H1 (cell line): Measurements from ENCODE around the gene CXCL5. TPM values are rescaled to one million over a fixed set of nuclear protein-coding genes. Genes with fewer than 3 reads are reported as not detected.

Source experiments
- CTCF ChIA-PET: fragments of 300-600 bp; sonication (Branson Sonifier 250); formaldehyde crosslinking; loops from one replicate; lab custom pipeline; 2021; ENCODE audit not compliant: partially characterized antibody; lab: Charles Lee
- POLR2A ChIA-PET: fragments of 300-600 bp; sonication (Branson Sonifier 250); formaldehyde crosslinking; loops from one replicate; lab custom pipeline; 2021; ENCODE audit warnings: inconsistent platforms; ENCODE audit not compliant: partially characterized antibody; lab: Charles Lee
- DNase-seq, 2 experiments: peaks; one replicate each; pipeline versions ENCODE4 v3.0.0 to v3.0.0-alpha.2; 2010 to 2022; ENCODE audit warnings: low spot score in 2 of 2, low read depth in 1 of 2, mixed read lengths in 1 of 2
- FAIRE-seq: peaks from 2 replicates; lab custom pipeline; 2011; peaks lifted over from hg19 to GRCh38; lab: Jason Lieb, UNC
- H2AFZ ChIP-seq: 2 replicates; pipeline ENCODE4 v1.8.1; 2012; ENCODE audit warnings: low read length, inconsistent platforms
- H2AK5ac ChIP-seq: 2 replicates; pipeline ENCODE4 v1.6.1; 2013; ENCODE audit warnings: low read depth, low read length
- H2BK120ac ChIP-seq: replicated peaks from 2 replicates; pipeline ENCODE3; 2013; ENCODE audit warnings: low read depth, low read length, inconsistent platforms
- H2BK12ac ChIP-seq: 2 replicates; pipeline ENCODE4 v1.6.1; 2013; ENCODE audit warnings: low read depth, low read length
- H2BK15ac ChIP-seq: 2 replicates; pipeline ENCODE4 v1.6.1; 2013; ENCODE audit warnings: low read length
- H2BK20ac ChIP-seq: 2 replicates; pipeline ENCODE4 v1.6.1; 2013; ENCODE audit warnings: low read length
- H2BK5ac ChIP-seq: 2 replicates; pipeline ENCODE4 v1.6.1; 2013; ENCODE audit warnings: low read depth, low read length
- H3K14ac ChIP-seq: 2 replicates; pipeline ENCODE4 v1.6.1; 2013; ENCODE audit warnings: inconsistent platforms; ENCODE audit not compliant: insufficient read length
- H3K18ac ChIP-seq: 2 replicates; pipeline ENCODE4 v1.6.1; 2013; ENCODE audit warnings: low read length; ENCODE audit errors: extremely low read depth
- H3K23ac ChIP-seq: 2 replicates; pipeline ENCODE4 v1.6.1; 2013; ENCODE audit warnings: inconsistent platforms; ENCODE audit not compliant: insufficient read length
- H3K23me2 ChIP-seq: 2 replicates; pipeline ENCODE4 v1.6.1; 2013; ENCODE audit warnings: low read depth, low read length
- H3K27ac ChIP-seq: 2 replicates; pipeline ENCODE4 v1.6.1; 2011; ENCODE audit warnings: low read depth, low read length, inconsistent platforms
- H3K27me3 ChIP-seq, 4 experiments: replicated peaks in 1 of 4; 1 replicate in 1 of 4; 2 replicates in 3 of 4; pipeline versions ENCODE4 v1.6.1 to v1.8.1; 2011 to 2013; ENCODE audit warnings: low read length in 3 of 4, mild to moderate bottlenecking in 3 of 4, inconsistent platforms in 2 of 4, mixed read lengths in 2 of 4, moderate library complexity in 1 of 4; ENCODE audit not compliant: control insufficient read depth in 3 of 4, insufficient read depth in 3 of 4; ENCODE audit errors: extremely low read depth in 1 of 4
- H3K36me3 ChIP-seq, 4 experiments: 2 replicates each; pipeline versions ENCODE4 v1.6.1 to v1.8.1; 2011 to 2013; ENCODE audit warnings: mild to moderate bottlenecking in 4 of 4, low read length in 3 of 4, moderate library complexity in 2 of 4, control low read depth in 1 of 4, inconsistent platforms in 1 of 4; ENCODE audit not compliant: insufficient read depth in 4 of 4, control insufficient read depth in 2 of 4
- H3K4ac ChIP-seq: replicated peaks from 2 replicates; pipeline ENCODE3; 2013; ENCODE audit warnings: low read length, low read depth, mixed read lengths, inconsistent platforms; ENCODE audit not compliant: insufficient read length
- H3K4me1 ChIP-seq, 4 experiments: replicated peaks in 1 of 4; 1 replicate in 1 of 4; 2 replicates in 3 of 4; pipeline versions ENCODE4 v1.6.1 to v1.8.1; 2011 to 2013; ENCODE audit warnings: low read length in 3 of 4, inconsistent platforms in 2 of 4, mixed read lengths in 1 of 4; ENCODE audit not compliant: insufficient read depth in 4 of 4, control insufficient read depth in 3 of 4
- H3K4me2 ChIP-seq, 2 experiments: 2 replicates each; pipeline versions ENCODE4 v1.6.1 to v1.8.1; 2011 to 2013; ENCODE audit warnings: low read depth in 2 of 2, low read length in 2 of 2, control low read depth in 1 of 2, inconsistent platforms in 1 of 2, mild to moderate bottlenecking in 1 of 2; ENCODE audit not compliant: insufficient read depth in 1 of 2
- H3K4me3 ChIP-seq, 4 experiments: fragments of 200-600, 300-600 bp in 1 of 4; sonication (generic), shearing (Covaris generic), sonication (Bioruptor Twin) in 1 of 4; 2 replicates each; pipeline versions ENCODE4 v1.5.1 to v1.8.1; 2011 to 2016; ENCODE audit warnings: low read length in 4 of 4, low read depth in 3 of 4, control low read depth in 2 of 4, inconsistent platforms in 2 of 4, mild to moderate bottlenecking in 2 of 4, mixed read lengths in 1 of 4, moderate library complexity in 1 of 4; ENCODE audit not compliant: insufficient read depth in 2 of 4; ENCODE audit errors: extremely low read depth in 1 of 4
- H3K56ac ChIP-seq: replicated peaks from 2 replicates; pipeline ENCODE3; 2013; ENCODE audit warnings: low read depth, mild to moderate bottlenecking, mixed read lengths, low read length, inconsistent platforms; ENCODE audit not compliant: insufficient read length
- H3K79me1 ChIP-seq: 2 replicates; pipeline ENCODE4 v1.6.1; 2013; ENCODE audit warnings: low read depth, low read length, control low read depth
- H3K79me2 ChIP-seq, 2 experiments: 2 replicates each; pipeline versions ENCODE4 v1.6.1 to v1.8.1; 2012 to 2013; ENCODE audit warnings: low read length in 2 of 2, mild to moderate bottlenecking in 2 of 2, inconsistent platforms in 1 of 2; ENCODE audit not compliant: insufficient read depth in 2 of 2, control insufficient read depth in 1 of 2
- H3K9ac ChIP-seq, 4 experiments: replicated peaks in 1 of 4; 1 replicate in 1 of 4; 2 replicates in 3 of 4; pipeline versions ENCODE4 v1.6.1 to v1.8.1; 2011 to 2013; ENCODE audit warnings: low read depth in 3 of 4, low read length in 3 of 4, control low read depth in 2 of 4, mild to moderate bottlenecking in 2 of 4, moderate library complexity in 2 of 4, inconsistent platforms in 1 of 4; ENCODE audit errors: extremely low read depth in 1 of 4
- H3K9me3 ChIP-seq, 2 experiments: 2 replicates each; pipeline versions ENCODE4 v1.6.1 to v1.8.1; 2012 to 2013; ENCODE audit warnings: mild to moderate bottlenecking in 2 of 2, moderate library complexity in 2 of 2, control low read depth in 1 of 2, inconsistent platforms in 1 of 2, low read depth in 1 of 2, low read length in 1 of 2, mixed read lengths in 1 of 2; ENCODE audit not compliant: insufficient read depth in 2 of 2
- H4K20me1 ChIP-seq, 2 experiments: replicated peaks in 1 of 2; 2 replicates each; pipeline versions ENCODE3 to v1.8.1; 2011 to 2013; ENCODE audit warnings: inconsistent platforms in 2 of 2, low read length in 2 of 2, mild to moderate bottlenecking in 1 of 2; ENCODE audit not compliant: insufficient read depth in 2 of 2, control insufficient read depth in 1 of 2
- H4K5ac ChIP-seq: 2 replicates; pipeline ENCODE4 v1.6.1; 2013; ENCODE audit warnings: low read length, low read depth, mixed read lengths, inconsistent platforms; ENCODE audit not compliant: insufficient read length
- H4K8ac ChIP-seq: 2 replicates; pipeline ENCODE4 v1.8.0; 2013; ENCODE audit warnings: mild to moderate bottlenecking, moderate library complexity, low read length, inconsistent platforms; ENCODE audit not compliant: insufficient read depth; ENCODE audit errors: extremely low read depth
- H4K91ac ChIP-seq: replicated peaks from 2 replicates; pipeline ENCODE3; 2013; ENCODE audit warnings: low read length, mixed read lengths, inconsistent platforms; ENCODE audit not compliant: insufficient read length
- ASH2L ChIP-seq: fragments of 200-600, 300-600 bp; sonication (generic); IDR thresholded peaks from one replicate; pipeline ENCODE4 v1.7.1; 2017; ENCODE audit warnings: low read length
- BACH1 ChIP-seq: IDR thresholded peaks from 2 replicates; pipeline ENCODE4 v1.6.1; 2012; ENCODE audit warnings: low read length, improper control_type of control experiment
- CBX5 ChIP-seq: fragments of 300-800, 300-1000 bp; sonication (generic); IDR thresholded peaks from 2 replicates; pipeline ENCODE4 v1.7.1; 2016; ENCODE audit warnings: antibody characterized with exemption, low read length, low read depth
- CEBPB ChIP-seq: IDR thresholded peaks from 2 replicates; pipeline ENCODE4 v1.6.1; 2012; ENCODE audit warnings: low read depth, low read length
- CHD1 ChIP-seq: IDR thresholded peaks from 2 replicates; pipeline ENCODE4 v1.6.1; 2012; ENCODE audit warnings: low read depth, low read length, improper control_type of control experiment
- EGR1 ChIP-seq: IDR thresholded peaks from 2 replicates; pipeline ENCODE4 v1.6.1; 2011; ENCODE audit warnings: low read depth, low read length, borderline replicate concordance
- SIX5 ChIP-seq: IDR thresholded peaks from 2 replicates; pipeline ENCODE4 v1.6.1; 2011; ENCODE audit warnings: mild to moderate bottlenecking, low read depth, low read length
- TCF12 ChIP-seq: IDR thresholded peaks from 2 replicates; pipeline ENCODE4 v1.6.1; 2011; ENCODE audit warnings: low read depth, mild to moderate bottlenecking, low read length
- WGBS, 2 experiments: shearing (Covaris generic) in 1 of 2; methylation state at CpG; one replicate each; pipeline versions ENCODE4 v1.1.6 to v1.1.7; 2013 to 2015; ENCODE audit warnings: low lambda C conversion rate in 2 of 2, mixed read lengths in 2 of 2, inconsistent platforms in 1 of 2, low coverage in 1 of 2, missing lambda C conversion rate in 1 of 2; ENCODE audit not compliant: insufficient replicate concordance in 2 of 2, insufficient coverage in 1 of 2, insufficient read length in 1 of 2; ENCODE audit errors: extremely low coverage in 1 of 2, missing lambda C conversion rate in 1 of 2; 5-methylcytosine and 5-hydroxymethylcytosine counted together
- polyA plus RNA-seq, 7 experiments: library from polyadenylated mRNA; depleted of rRNA in 3 of 7; stranded (reverse) in 5 of 7; unstranded in 2 of 7; fragments of >200 nt in 5 of 7; fragments of 200-250 nt in 2 of 7; gene quantifications; 1 replicate in 5 of 7; 2 replicates in 1 of 7; 4 replicates in 1 of 7; pipeline versions ENCODE4 v1.2.1 to v1.2.3, GENCODE V29; 2011 to 2013; ENCODE audit warnings: missing spikeins in 2 of 7, mixed read lengths in 2 of 7
- total RNA-seq: library from RNA; stranded (reverse); fragmentation: NEBNext Ultra II Directional; extraction: Animal tissue kit (Norgen Biotek cat#: 25700); gene quantifications from 2 replicates; pipeline ENCODE4 v1.2.1, GENCODE V29; 2021
- TF ChIP-seq, protein P1 (sequence below): IDR thresholded peaks from 2 replicates; pipeline ENCODE4 v1.6.1; 2012; ENCODE audit warnings: inconsistent platforms

CXCL5 gene
- total and polyA plus RNA-seq, 2 of the 8 experiments (the other 6 are each of a cell fraction or from before 2014, with no cell fraction given) = 10.9 to 15.6 TPM

DNA sequence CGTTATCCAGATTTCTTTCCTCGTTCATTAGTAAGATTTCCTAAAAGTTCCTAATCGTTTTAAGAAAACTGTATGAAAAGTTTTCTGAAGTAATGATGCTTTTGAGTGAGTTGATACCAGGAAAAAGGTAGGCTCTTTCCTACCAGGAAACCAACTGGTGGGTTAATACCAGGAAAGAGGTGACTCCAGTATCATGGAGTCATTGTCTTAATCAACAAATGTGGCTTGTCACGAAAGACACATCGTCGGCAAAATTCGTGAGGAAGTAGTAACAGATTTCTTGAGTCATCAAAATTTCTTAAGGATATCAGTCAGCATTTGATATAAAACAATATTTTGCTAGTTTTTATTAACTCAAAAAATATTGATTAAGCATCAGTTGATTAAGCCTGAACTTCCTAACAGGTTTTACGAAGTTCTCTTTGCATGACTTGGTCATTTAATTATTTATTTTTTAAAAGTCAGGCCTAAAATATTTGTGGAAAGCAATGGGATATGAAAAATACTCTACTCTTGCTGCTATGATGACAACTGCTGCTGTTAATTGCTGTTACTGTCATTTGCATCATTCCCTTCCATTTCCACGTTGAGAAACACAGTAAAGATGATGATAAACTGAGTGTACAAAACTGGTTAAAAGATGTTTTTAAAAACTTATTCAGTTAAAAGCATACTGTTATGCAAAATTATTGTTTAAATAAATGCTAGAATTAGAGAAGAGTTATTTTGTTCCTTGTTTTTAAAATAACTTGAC, 7.3 kb downstream of the CXCL5 start:
- WGBS, 2 experiments = 95% methylated on average over 9 of the region's 9 CpGs; no CpG with 5 or more reads in 1 of the 2 experiments
- H3K56ac ChIP-seq = no peak overlapping the region
- no peak overlapping the region for H2BK5ac ChIP-seq
- FAIRE-seq (no peak), DNase-seq (no peak)
- CTCF ChIA-PET = interaction anchor here (0.6 to 1.1 kb wide), 2 partner anchors 11 to 736 kb away, joined by 3 read pairs; no protein-coding TSS in a partner anchor
- H3K14ac ChIP-seq = no peak overlapping the region
- no peaks in the 10 kb centered on the region for H3K79me2 ChIP-seq
- peaks cover 0 to 3% (median 0%) of the 10 kb centered on the region in 4 experiments; a peak in 2 of 7 replicates for H3K4me1 ChIP-seq
- no peak overlapping the region for H2BK120ac ChIP-seq
- no peaks in the 10 kb centered on the region for H3K23me2 ChIP-seq
- no peak overlapping the region for H2BK15ac ChIP-seq
- no peaks in the 10 kb centered on the region for H3K27me3 ChIP-seq
- no peak overlapping the region for H3K4me3 ChIP-seq
- no peaks in the 10 kb centered on the region; a peak in 1 of 8 replicates for H3K36me3 ChIP-seq
- no peak overlapping the region for H4K91ac ChIP-seq
- no peak for TF ChIP-seq CEBPB
- no peak for TF ChIP-seq EGR1
- TF ChIP-seq ASH2L = no peak
- no peak for TF ChIP-seq BACH1
- TF ChIP-seq CHD1 = no peak
- no peak for TF ChIP-seq CBX5
- no peak for TF ChIP-seq SIX5
- TF ChIP-seq, protein P1, sequence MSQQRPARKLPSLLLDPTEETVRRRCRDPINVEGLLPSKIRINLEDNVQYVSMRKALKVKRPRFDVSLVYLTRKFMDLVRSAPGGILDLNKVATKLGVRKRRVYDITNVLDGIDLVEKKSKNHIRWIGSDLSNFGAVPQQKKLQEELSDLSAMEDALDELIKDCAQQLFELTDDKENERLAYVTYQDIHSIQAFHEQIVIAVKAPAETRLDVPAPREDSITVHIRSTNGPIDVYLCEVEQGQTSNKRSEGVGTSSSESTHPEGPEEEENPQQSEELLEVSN = no peak
- no peak for TF ChIP-seq TCF12
- no peak overlapping the region for H3K9ac ChIP-seq
- H2BK20ac ChIP-seq = no peak overlapping the region
- H4K8ac ChIP-seq = no peak overlapping the region
- no peaks in the 10 kb centered on the region for H4K20me1 ChIP-seq
- no peak overlapping the region for H3K18ac ChIP-seq
- no peak overlapping the region for H4K5ac ChIP-seq
- H3K23ac ChIP-seq = no peak overlapping the region
- H3K27ac ChIP-seq = no peak overlapping the region
- H2BK12ac ChIP-seq = no peak overlapping the region
- H2AFZ ChIP-seq = no peak overlapping the region
- no peaks in the 10 kb centered on the region for H3K9me3 ChIP-seq
- H3K4me2 ChIP-seq = no peak overlapping the region
- H3K79me1 ChIP-seq = no peaks in the 10 kb centered on the region
- POLR2A ChIA-PET = interaction anchor here (0.7 to 1.3 kb wide), 3 partner anchors 8 to 112 kb away, joined by 3 read pairs; partner anchors contain the start of gene CXCL5
- no peak overlapping the region for H2AK5ac ChIP-seq
- no peak overlapping the region for H3K4ac ChIP-seq
